ENCODE measurements around the gene MOBP.

The MOBP gene

GRCh38 chr3:39426312-39426711 is 41.2 kb upstream of the MOBP start:
- Histone ChIP-seq H3K23ac (ENCODE audit: low read length) (no peak overlapping the region), H3K4ac (ENCODE audit: low read depth, low read length) (no peak overlapping the region), H3K18ac (ENCODE audit: low read length) (no peak overlapping the region), H3K79me1 (ENCODE audit: low read length) (no peaks in the 10 kb centered on the region), H3K36me3 (ENCODE audit: control insufficient read depth, insufficient read depth, low read length) (no peaks in the 10 kb centered on the region), H3K4me3 (ENCODE audit: low read length) (no peak overlapping the region), H3K27ac (ENCODE audit: low read depth, low read length) (no peak overlapping the region), H3K56ac (ENCODE audit: low read length) (no peak overlapping the region), H4K8ac (ENCODE audit: low read depth, low read length) (no peak overlapping the region), H4K5ac (ENCODE audit: low read length) (no peak overlapping the region), H2BK15ac (replicated peaks; ENCODE audit: low read depth) (no peak overlapping the region), H3K4me1 (ENCODE audit: control insufficient read depth, low read depth, low read length) (no peaks in the 10 kb centered on the region), H2BK5ac (ENCODE audit: low read length) (no peak overlapping the region), H2AK5ac (ENCODE audit: low read length) (no peak overlapping the region), H3K27me3 (ENCODE audit: insufficient read depth, low read length, poor library complexity) (no peaks in the 10 kb centered on the region), H2BK120ac (ENCODE audit: low read depth, low read length) (no peak overlapping the region), H3K79me2 (ENCODE audit: control insufficient read depth, insufficient read depth, low read length) (no peaks in the 10 kb centered on the region), H3K9ac (ENCODE audit: low read length) (no peak overlapping the region), H3K4me2 (ENCODE audit: low read length) (no peak overlapping the region)
- no CpG with 5 or more reads among the region's 1 CpG for WGBS (ENCODE audit: extremely low coverage, insufficient coverage, low lambda C conversion rate)
- no peak for DNase-seq

DNA sequence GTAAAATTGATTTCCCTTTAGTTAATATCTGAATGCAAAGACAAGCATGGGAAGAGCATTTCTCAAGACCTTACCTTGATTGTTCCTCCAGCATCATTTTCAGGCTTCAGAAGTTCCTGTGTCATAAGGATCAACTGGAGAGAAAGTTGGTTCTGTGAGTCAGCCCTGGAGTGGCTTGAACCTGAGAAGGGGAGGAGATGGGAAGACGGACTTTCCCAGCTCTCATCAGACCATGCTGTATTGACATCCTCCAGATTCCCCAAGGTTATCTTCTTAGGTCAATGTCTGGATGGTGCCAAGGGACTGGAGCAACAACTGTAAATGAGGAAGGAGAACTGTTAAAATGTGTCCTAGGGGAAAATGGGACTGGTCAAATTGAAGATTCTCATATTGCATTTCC is 40.0 kb upstream of the MOBP start:
- Histone ChIP-seq H3K4ac (ENCODE audit: low read depth, low read length) (no peak overlapping the region), H3K4me2 (ENCODE audit: low read length) (no peak overlapping the region), H3K9ac (ENCODE audit: low read length) (no peak overlapping the region), H2BK5ac (ENCODE audit: low read length) (no peak overlapping the region), H3K79me2 (ENCODE audit: control insufficient read depth, insufficient read depth, low read length) (no peaks in the 10 kb centered on the region), H3K27me3 (ENCODE audit: insufficient read depth, low read length, poor library complexity) (no peaks in the 10 kb centered on the region), H3K4me1 (ENCODE audit: control insufficient read depth, low read depth, low read length) (no peaks in the 10 kb centered on the region), H2BK120ac (ENCODE audit: low read depth, low read length) (no peak overlapping the region), H2AK5ac (ENCODE audit: low read length) (no peak overlapping the region), H3K23ac (ENCODE audit: low read length) (no peak overlapping the region), H3K18ac (ENCODE audit: low read length) (no peak overlapping the region), H3K79me1 (ENCODE audit: low read length) (no peaks in the 10 kb centered on the region), H3K56ac (ENCODE audit: low read length) (no peak overlapping the region), H4K8ac (ENCODE audit: low read depth, low read length) (no peak overlapping the region), H3K4me3 (ENCODE audit: low read length) (no peak overlapping the region), H2BK15ac (replicated peaks; ENCODE audit: low read depth) (no peak overlapping the region), H3K36me3 (ENCODE audit: control insufficient read depth, insufficient read depth, low read length) (no peaks in the 10 kb centered on the region), H4K5ac (ENCODE audit: low read length) (no peak overlapping the region), H3K27ac (ENCODE audit: low read depth, low read length) (no peak overlapping the region)
- WGBS (ENCODE audit: extremely low coverage, insufficient coverage, low lambda C conversion rate): no CpG with 5 or more reads among the region's 1 CpG
- no peak for DNase-seq

DNA sequence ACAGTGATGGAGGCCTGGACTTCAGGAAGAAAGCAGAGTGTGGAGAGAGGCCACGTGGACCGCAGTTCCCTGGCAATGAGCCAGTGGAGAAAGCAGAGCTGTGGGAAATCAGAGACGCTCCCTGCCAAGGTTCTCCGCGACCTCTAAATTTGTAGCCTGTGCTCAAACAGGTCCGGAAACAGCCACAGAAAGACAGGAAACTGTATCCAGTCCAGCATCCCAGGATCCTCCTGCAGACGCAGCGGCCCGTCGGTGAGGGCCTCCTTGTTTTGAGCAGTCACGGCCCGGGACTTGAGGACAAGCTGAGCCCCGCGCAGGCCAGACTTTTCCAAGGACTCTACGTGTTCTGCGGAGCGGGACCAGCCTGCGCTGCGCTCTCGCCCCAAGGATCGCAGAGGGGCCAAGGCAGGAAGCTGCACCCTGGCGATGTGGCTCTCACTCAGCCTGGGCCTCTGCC is 38.7 kb upstream of the MOBP start:
- no peak for DNase-seq
- no peak overlapping the region for H3K4me3 ChIP-seq (ENCODE audit: low read length)
- H3K9ac ChIP-seq (ENCODE audit: low read length): no peak overlapping the region
- H2BK15ac ChIP-seq (replicated peaks; ENCODE audit: low read depth): no peak overlapping the region
- no peak overlapping the region for H2BK120ac ChIP-seq (ENCODE audit: low read depth, low read length)
- no peaks in the 10 kb centered on the region for H3K27me3 ChIP-seq (ENCODE audit: insufficient read depth, low read length, poor library complexity)
- H4K8ac ChIP-seq (ENCODE audit: low read depth, low read length): no peak overlapping the region
- no peaks in the 10 kb centered on the region for H3K4me1 ChIP-seq (ENCODE audit: control insufficient read depth, low read depth, low read length)
- H4K5ac ChIP-seq (ENCODE audit: low read length): no peak overlapping the region
- no peaks in the 10 kb centered on the region for H3K36me3 ChIP-seq (ENCODE audit: control insufficient read depth, insufficient read depth, low read length)
- no peak overlapping the region for H3K4me2 ChIP-seq (ENCODE audit: low read length)
- H3K56ac ChIP-seq (ENCODE audit: low read length): no peak overlapping the region
- no CpG with 5 or more reads among the region's 22 CpGs for WGBS (ENCODE audit: extremely low coverage, insufficient coverage, low lambda C conversion rate)
- no peaks in the 10 kb centered on the region for H3K79me2 ChIP-seq (ENCODE audit: control insufficient read depth, insufficient read depth, low read length)
- no peaks in the 10 kb centered on the region for H3K79me1 ChIP-seq (ENCODE audit: low read length)
- no peak overlapping the region for H2AK5ac ChIP-seq (ENCODE audit: low read length)
- no peak overlapping the region for H3K18ac ChIP-seq (ENCODE audit: low read length)
- H2BK5ac ChIP-seq (ENCODE audit: low read length): no peak overlapping the region
- H3K27ac ChIP-seq (ENCODE audit: low read depth, low read length): no peak overlapping the region
- H3K23ac ChIP-seq (ENCODE audit: low read length): no peak overlapping the region
- no peak overlapping the region for H3K4ac ChIP-seq (ENCODE audit: low read depth, low read length)

DNA sequence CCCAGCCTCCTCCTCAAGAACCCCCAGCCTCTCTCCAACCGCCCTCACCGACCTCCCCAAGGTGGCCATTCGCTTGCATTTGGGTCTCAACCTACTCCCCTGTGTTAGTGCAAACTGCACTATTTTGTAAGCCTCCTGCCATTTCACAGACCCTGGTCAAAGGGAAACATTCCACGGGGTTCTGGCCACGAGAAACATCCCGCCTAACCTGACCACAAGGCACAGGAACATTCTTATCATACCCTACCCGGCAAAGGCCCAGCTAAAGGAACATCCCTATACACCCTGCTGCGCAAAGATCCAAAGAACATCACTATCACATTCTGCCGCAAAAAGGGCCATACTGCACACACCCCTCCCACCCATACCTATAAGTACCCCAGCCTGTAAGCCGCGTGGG is 38.0 kb upstream of the MOBP start:
- Histone ChIP-seq H3K56ac (ENCODE audit: low read length) (no peak overlapping the region), H3K9ac (ENCODE audit: low read length) (no peak overlapping the region), H3K36me3 (ENCODE audit: control insufficient read depth, insufficient read depth, low read length) (no peaks in the 10 kb centered on the region), H3K27me3 (ENCODE audit: insufficient read depth, low read length, poor library complexity) (no peaks in the 10 kb centered on the region), H3K79me2 (ENCODE audit: control insufficient read depth, insufficient read depth, low read length) (no peaks in the 10 kb centered on the region), H3K79me1 (ENCODE audit: low read length) (no peaks in the 10 kb centered on the region), H2AK5ac (ENCODE audit: low read length) (no peak overlapping the region), H3K4ac (ENCODE audit: low read depth, low read length) (no peak overlapping the region), H4K5ac (ENCODE audit: low read length) (no peak overlapping the region), H4K8ac (ENCODE audit: low read depth, low read length) (no peak overlapping the region), H3K18ac (ENCODE audit: low read length) (no peak overlapping the region), H3K4me3 (ENCODE audit: low read length) (no peak overlapping the region), H2BK15ac (replicated peaks; ENCODE audit: low read depth) (no peak overlapping the region), H2BK5ac (ENCODE audit: low read length) (no peak overlapping the region), H3K27ac (ENCODE audit: low read depth, low read length) (no peak overlapping the region), H3K4me2 (ENCODE audit: low read length) (no peak overlapping the region), H2BK120ac (ENCODE audit: low read depth, low read length) (no peak overlapping the region), H3K4me1 (ENCODE audit: control insufficient read depth, low read depth, low read length) (no peaks in the 10 kb centered on the region), H3K23ac (ENCODE audit: low read length) (no peak overlapping the region)
- WGBS (ENCODE audit: extremely low coverage, insufficient coverage, low lambda C conversion rate): no CpG with 5 or more reads among the region's 11 CpGs
- DNase-seq: no peak

GRCh38 chr3:39432342-39432741 is 35.1 kb upstream of the MOBP start:
- H3K27me3 ChIP-seq (ENCODE audit: insufficient read depth, low read length, poor library complexity): no peaks in the 10 kb centered on the region
- no peak overlapping the region for H2BK120ac ChIP-seq (ENCODE audit: low read depth, low read length)
- no peaks in the 10 kb centered on the region for H3K36me3 ChIP-seq (ENCODE audit: control insufficient read depth, insufficient read depth, low read length)
- H3K56ac ChIP-seq (ENCODE audit: low read length): no peak overlapping the region
- no peak overlapping the region for H4K8ac ChIP-seq (ENCODE audit: low read depth, low read length)
- H3K4me3 ChIP-seq (ENCODE audit: low read length): no peak overlapping the region
- no peak overlapping the region for H3K23ac ChIP-seq (ENCODE audit: low read length)
- no peak overlapping the region for H3K4ac ChIP-seq (ENCODE audit: low read depth, low read length)
- no peak overlapping the region for H3K9ac ChIP-seq (ENCODE audit: low read length)
- H3K18ac ChIP-seq (ENCODE audit: low read length): no peak overlapping the region
- no peak overlapping the region for H3K4me2 ChIP-seq (ENCODE audit: low read length)
- no peak overlapping the region for H2BK15ac ChIP-seq (replicated peaks; ENCODE audit: low read depth)
- no peaks in the 10 kb centered on the region for H3K79me1 ChIP-seq (ENCODE audit: low read length)
- no peaks in the 10 kb centered on the region for H3K4me1 ChIP-seq (ENCODE audit: control insufficient read depth, low read depth, low read length)
- no peak overlapping the region for H2AK5ac ChIP-seq (ENCODE audit: low read length)
- no peak for DNase-seq
- no peak overlapping the region for H3K27ac ChIP-seq (ENCODE audit: low read depth, low read length)
- no CpG with 5 or more reads among the region's 5 CpGs for WGBS (ENCODE audit: extremely low coverage, insufficient coverage, low lambda C conversion rate)
- no peak overlapping the region for H2BK5ac ChIP-seq (ENCODE audit: low read length)
- H4K5ac ChIP-seq (ENCODE audit: low read length): no peak overlapping the region
- H3K79me2 ChIP-seq (ENCODE audit: control insufficient read depth, insufficient read depth, low read length): no peaks in the 10 kb centered on the region

GRCh38 chr3:39433642-39434041 is 33.8 kb upstream of the MOBP start:
- Histone ChIP-seq H3K56ac (ENCODE audit: low read length) (no peak overlapping the region), H3K18ac (ENCODE audit: low read length) (no peak overlapping the region), H3K36me3 (ENCODE audit: control insufficient read depth, insufficient read depth, low read length) (no peaks in the 10 kb centered on the region), H3K4me1 (ENCODE audit: control insufficient read depth, low read depth, low read length) (no peaks in the 10 kb centered on the region), H4K8ac (ENCODE audit: low read depth, low read length) (no peak overlapping the region), H3K4me3 (ENCODE audit: low read length) (no peak overlapping the region), H3K23ac (ENCODE audit: low read length) (no peak overlapping the region), H4K5ac (ENCODE audit: low read length) (no peak overlapping the region), H3K4me2 (ENCODE audit: low read length) (no peak overlapping the region), H3K79me2 (ENCODE audit: control insufficient read depth, insufficient read depth, low read length) (no peaks in the 10 kb centered on the region), H3K4ac (ENCODE audit: low read depth, low read length) (no peak overlapping the region), H2BK5ac (ENCODE audit: low read length) (no peak overlapping the region), H3K27me3 (ENCODE audit: insufficient read depth, low read length, poor library complexity) (no peaks in the 10 kb centered on the region), H2BK120ac (ENCODE audit: low read depth, low read length) (no peak overlapping the region), H3K27ac (ENCODE audit: low read depth, low read length) (no peak overlapping the region), H2AK5ac (ENCODE audit: low read length) (no peak overlapping the region), H3K9ac (ENCODE audit: low read length) (no peak overlapping the region), H2BK15ac (replicated peaks; ENCODE audit: low read depth) (no peak overlapping the region), H3K79me1 (ENCODE audit: low read length) (no peaks in the 10 kb centered on the region)
- DNase-seq: no peak
- WGBS (ENCODE audit: extremely low coverage, insufficient coverage, low lambda C conversion rate): no CpG with 5 or more reads among the region's 3 CpGs
